Testis (tissue), 3 donors: ENCODE results near the gene ZNF660. TPM values are rescaled to one million over a fixed set of nuclear protein-coding genes. Genes with fewer than 3 reads are reported as not detected.

Experiments
- DNase-seq: peaks from one replicate; pipeline ENCODE4 v3.0.0-alpha.2; 2019
- H3K27ac ChIP-seq, 2 donors: fragments of 200-600 bp; sonication (generic); one replicate each; pipeline ENCODE4 v1.5.1; 2019
- H3K27me3 ChIP-seq: fragments of 200-600 bp; sonication (generic); one replicate; pipeline ENCODE4 v1.5.1; 2019
- H3K36me3 ChIP-seq: fragments of 200-600 bp; sonication (generic); one replicate; pipeline ENCODE4 v1.5.1; 2017; ENCODE audit warnings: low read depth; ENCODE audit errors: missing control alignments
- H3K4me1 ChIP-seq: fragments of 200-600 bp; sonication (generic); one replicate; pipeline ENCODE4 v1.5.1; 2019
- H3K4me3 ChIP-seq, 2 donors: fragments of 200-600 bp; sonication (generic); one replicate each; pipeline ENCODE4 v1.5.1; 2017 to 2019
- H3K9me3 ChIP-seq: fragments of 200-600 bp; sonication (generic); one replicate; pipeline ENCODE4 v1.5.1; 2017
- CTCF ChIP-seq, 3 experiments: fragments of 450-650 bp in 2 of 3; fragments of 200-600 bp in 1 of 3; sonication (generic) in 1 of 3; IDR thresholded peaks; one replicate each; pipeline ENCODE4 v1.5.1; 2016 to 2019; ENCODE audit warnings: antibody characterized with exemption in 3 of 3, mild to moderate bottlenecking in 2 of 3, moderate library complexity in 1 of 3
- POLR2A ChIP-seq: fragments of 450-650 bp; IDR thresholded peaks from one replicate; pipeline ENCODE4 v1.6.1; 2017; ENCODE audit warnings: antibody characterized with exemption, mild to moderate bottlenecking, moderate library complexity
- WGBS, 2 donors: methylation state at CpG; one replicate each; pipeline ENCODE4 v1.1.5; 2018; 5-methylcytosine and 5-hydroxymethylcytosine counted together
- intact Hi-C: fragments of 100-400 bp; cut with DNase I; formaldehyde crosslinking; loops from one replicate; pipeline ENCODE4 v1.15.1; 2023; ENCODE audit warnings: low total_unique reads
- polyA plus RNA-seq: library from polyadenylated mRNA; stranded (reverse); fragments of 350-450 nt; fragmentation: Illumina TruSeq; extraction: RNeasy Lipid Tissue Mini Kit (QIAGEN cat#74804); gene quantifications from one replicate; pipeline ENCODE4 v1.2.3, GENCODE V29; 2014; ENCODE audit warnings: low read depth, low replicate concordance; ENCODE audit not compliant: insufficient read depth
- total RNA-seq, 2 donors: library from RNA; depleted of rRNA; stranded (reverse); fragments of >200 nt; gene quantifications; one replicate each; pipeline ENCODE4 v1.2.3, GENCODE V29; 2016

ZNF660 gene
- total and polyA plus RNA-seq, 3 donors from 2014 or later = 3.8 to 5.9 (median 4.1) TPM

GRCh38 chr3:44555723-44556122 lies 29.0 kb upstream of the ZNF660 start:
- intact Hi-C loops = no loop called here
- H3K27ac ChIP-seq = no peak overlapping the region
- H3K4me1 ChIP-seq = peaks cover 9% of the 10 kb centered on the region

GRCh38 chr3:44557074-44557473 lies 27.7 kb upstream of the ZNF660 start:
- H3K4me1 ChIP-seq = peaks cover 9% of the 10 kb centered on the region
- intact Hi-C loops = no loop called here
- no peaks in the 10 kb centered on the region for H3K36me3 ChIP-seq
- 96 to 100% methylated on average over 3 to 8 of the region's 9 CpGs for WGBS, 2 donors
- H3K27me3 ChIP-seq = no peaks in the 10 kb centered on the region
- no peak overlapping the region for H3K4me3 ChIP-seq
- DNase-seq = no peak
- TF ChIP-seq CTCF (IDR thresholded peaks at IDR 0.05) = no peak
- no peak for TF ChIP-seq POLR2A
- H3K27ac ChIP-seq = no peak overlapping the region
- H3K9me3 ChIP-seq = no peaks in the 10 kb centered on the region

More at GRCh38 chr3:44555723-44556122, 29.0 kb upstream of the ZNF660 start:
- DNase-seq = no peak
- WGBS, 2 donors = 8 to 11% methylated on average over 5 of the region's 5 CpGs
- Histone ChIP-seq H3K27me3 (no peaks in the 10 kb centered on the region), H3K9me3 (no peaks in the 10 kb centered on the region), H3K4me3 (peak overlapping the region; percentile 66 to 81), H3K36me3 (no peaks in the 10 kb centered on the region)
- no peak for TF ChIP-seq CTCF (IDR thresholded peaks at IDR 0.05)
- TF ChIP-seq POLR2A = no peak

- Histone ChIP-seq H3K9me3 (no peaks in the 10 kb centered on the region), H3K27me3 (no peaks in the 10 kb centered on the region), H3K4me1 (peaks cover 2% of the 10 kb centered on the region), H3K4me3 (no peak overlapping the region), H3K36me3 (no peaks in the 10 kb centered on the region), H3K27ac (no peak overlapping the region)
- WGBS, 2 donors = 94 to 96% methylated on average over 1 of the region's 1 CpG
- no peak for DNase-seq
- intact Hi-C loops = no loop called here
- TF ChIP-seq CTCF (IDR thresholded peaks at IDR 0.05) (no peak), POLR2A (no peak)
These were observed 23.7 kb upstream of the ZNF660 start for GRCh38 chr3:44561076-44561475.

GRCh38 chr3:44562147-44562546 lies 22.6 kb upstream of the ZNF660 start:
- no peaks in the 10 kb centered on the region for H3K27me3 ChIP-seq
- no peak overlapping the region for H3K27ac ChIP-seq
- TF ChIP-seq POLR2A (no peak), CTCF (IDR thresholded peaks at IDR 0.05) (no peak)
- H3K4me3 ChIP-seq = no peak overlapping the region
- no peaks in the 10 kb centered on the region for H3K9me3 ChIP-seq
- no peaks in the 10 kb centered on the region for H3K36me3 ChIP-seq
- intact Hi-C loops = no loop called here
- no peak for DNase-seq
- no peaks in the 10 kb centered on the region for H3K4me1 ChIP-seq
- WGBS, 2 donors = 96% methylated on average over 3 of the region's 3 CpGs

- 71 to 76% methylated on average over 1 of the region's 1 CpG for WGBS, 2 donors
- no peak for DNase-seq
- no peaks in the 10 kb centered on the region for H3K36me3 ChIP-seq
- H3K9me3 ChIP-seq = no peaks in the 10 kb centered on the region
- H3K27ac ChIP-seq = no peak overlapping the region
- no peaks in the 10 kb centered on the region for H3K4me1 ChIP-seq
- intact Hi-C loops = no loop called here
- no peak overlapping the region for H3K4me3 ChIP-seq
- no peaks in the 10 kb centered on the region for H3K27me3 ChIP-seq
- TF ChIP-seq POLR2A = no peak
- no peak for TF ChIP-seq CTCF (IDR thresholded peaks at IDR 0.05)
These were observed 16.2 kb upstream of the ZNF660 start for GRCh38 chr3:44568561-44568960.
